ENCODE results near the gene GCNT1.

DNA sequence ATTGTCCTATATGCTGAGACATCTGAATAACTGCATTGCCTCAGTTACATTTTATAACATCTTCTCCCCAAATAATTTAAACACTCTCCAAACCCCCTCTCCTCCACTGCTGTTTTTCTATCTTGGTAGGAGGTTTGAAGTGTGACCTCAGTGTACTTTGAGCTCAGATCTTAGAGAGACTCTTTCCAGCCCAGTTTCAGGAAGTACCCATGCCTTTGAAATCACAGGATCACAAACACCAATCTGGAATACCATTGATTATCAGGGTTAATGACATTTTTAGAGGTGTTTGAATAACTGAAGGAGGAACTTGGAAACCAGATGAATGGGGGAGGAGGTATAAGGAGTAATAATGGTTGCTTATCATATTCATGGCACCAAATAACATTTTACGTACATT, 93.2 kb downstream of the GCNT1 start:
- TF ChIP-seq, protein P1, sequence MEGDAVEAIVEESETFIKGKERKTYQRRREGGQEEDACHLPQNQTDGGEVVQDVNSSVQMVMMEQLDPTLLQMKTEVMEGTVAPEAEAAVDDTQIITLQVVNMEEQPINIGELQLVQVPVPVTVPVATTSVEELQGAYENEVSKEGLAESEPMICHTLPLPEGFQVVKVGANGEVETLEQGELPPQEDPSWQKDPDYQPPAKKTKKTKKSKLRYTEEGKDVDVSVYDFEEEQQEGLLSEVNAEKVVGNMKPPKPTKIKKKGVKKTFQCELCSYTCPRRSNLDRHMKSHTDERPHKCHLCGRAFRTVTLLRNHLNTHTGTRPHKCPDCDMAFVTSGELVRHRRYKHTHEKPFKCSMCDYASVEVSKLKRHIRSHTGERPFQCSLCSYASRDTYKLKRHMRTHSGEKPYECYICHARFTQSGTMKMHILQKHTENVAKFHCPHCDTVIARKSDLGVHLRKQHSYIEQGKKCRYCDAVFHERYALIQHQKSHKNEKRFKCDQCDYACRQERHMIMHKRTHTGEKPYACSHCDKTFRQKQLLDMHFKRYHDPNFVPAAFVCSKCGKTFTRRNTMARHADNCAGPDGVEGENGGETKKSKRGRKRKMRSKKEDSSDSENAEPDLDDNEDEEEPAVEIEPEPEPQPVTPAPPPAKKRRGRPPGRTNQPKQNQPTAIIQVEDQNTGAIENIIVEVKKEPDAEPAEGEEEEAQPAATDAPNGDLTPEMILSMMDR (conservative IDR thresholded peaks at IDR 0.05; ENCODE audit: low read length), result no peak
- no peak for TF ChIP-seq EZH2phosphoT487 (IDR thresholded peaks at IDR 0.05; ENCODE audit: borderline replicate concordance, low read depth, low read length)
